ENCODE data around the gene CCL4.

Gene CCL4

GRCh38 chr17:36148559-36149295 lies 45.1 kb downstream of the CCL4 start:
- DNase-seq: peak; percentile 61

- no peak for DNase-seq
These were observed 45.7 kb downstream of the CCL4 start for GRCh38 chr17:36149296-36149820.

GRCh38 chr17:36151891-36152638 lies 48.4 kb downstream of the CCL4 start:
- no peak for DNase-seq

- no peak for DNase-seq
These were observed 49.1 kb downstream of the CCL4 start for GRCh38 chr17:36152639-36153120.

GRCh38 chr17:36153895-36154610 lies 50.4 kb downstream of the CCL4 start:
- DNase-seq: no peak
